K562 (cell line): ENCODE measurements around the gene QKI. TPM values are rescaled to one million over a fixed set of nuclear protein-coding genes. Genes with fewer than 3 reads are reported as not detected.
A peak's percentile ranks its signal among the peaks of the same experiment; 100 is the strongest.

ENCODE experiments used
- ARHGAP35 ChIP-seq: fragments of 450-650 bp; IDR thresholded peaks from 2 replicates; pipeline ENCODE4 v1.6.1; 2018; ENCODE audit not compliant: partially characterized antibody
- BRD4 ChIP-seq: fragments of 200-600 bp; sonication (generic); IDR thresholded peaks from 2 replicates; pipeline ENCODE4 v1.6.1; 2017; ENCODE audit warnings: inconsistent platforms
- CHD2 ChIP-seq: IDR thresholded peaks from 2 replicates; pipeline ENCODE4 v1.6.1; 2011; ENCODE audit warnings: low read depth, low read length
- CREB3L1 ChIP-seq: fragments of 450-650 bp; IDR thresholded peaks from 2 replicates; pipeline ENCODE4 v1.6.1; 2014; ENCODE audit warnings: low read depth, mild to moderate bottlenecking, moderate library complexity, borderline replicate concordance
- DPF2 ChIP-seq: fragments of 450-650 bp; IDR thresholded peaks from 2 replicates; pipeline ENCODE4 v1.6.1; 2016
- FOSL1 ChIP-seq: fragments of 200-800 bp; sonication (Bioruptor generic); conservative IDR thresholded peaks from 2 replicates; pipeline ENCODE4 v1.6.1; 2016; ENCODE audit warnings: missing genetic modification characterization, missing compliant biosample characterization
- FOXA1 ChIP-seq: fragments of 450-650 bp; IDR thresholded peaks from 2 replicates; pipeline ENCODE4 v1.6.1; 2016; ENCODE audit warnings: mild to moderate bottlenecking, borderline replicate concordance
- FOXK2 ChIP-seq, 2 experiments: fragments of 450-650 bp; IDR thresholded peaks in 1 of 2; conservative IDR thresholded peaks in 1 of 2; 2 replicates each; pipeline ENCODE4 v1.6.1; 2016; ENCODE audit warnings: low read depth in 2 of 2, mild to moderate bottlenecking in 1 of 2
- ID3 ChIP-seq, 2 experiments: fragments of 250-450 bp in 1 of 2; fragments of 450-650 bp in 1 of 2; sonication (Bioruptor Pico) in 1 of 2; IDR thresholded peaks; 2 replicates each; pipeline versions ENCODE4 v1.6.1 to v1.8.0; 2016 to 2021; ENCODE audit warnings: mild to moderate bottlenecking in 2 of 2, moderate library complexity in 2 of 2, missing compliant biosample characterization in 1 of 2, missing genetic modification characterization in 1 of 2
- MTF1 ChIP-seq: fragments of 250-450 bp; sonication (Bioruptor Pico); IDR thresholded peaks from 2 replicates; pipeline ENCODE4 v1.9.0; 2021; ENCODE audit warnings: moderate library complexity, mild to moderate bottlenecking, inconsistent platforms, borderline replicate concordance
- NONO ChIP-seq, 2 experiments: fragments of 200-400 bp in 1 of 2; fragments of 450-650 bp in 1 of 2; formaldehyde crosslinking in 1 of 2; IDR thresholded peaks; 2 replicates each; pipeline ENCODE4 v1.6.1; 2017; ENCODE audit warnings: low read depth in 2 of 2, mild to moderate bottlenecking in 2 of 2, moderate library complexity in 2 of 2, low read length in 1 of 2
- PCBP2 ChIP-seq: fragments of 200-400 bp; formaldehyde crosslinking; IDR thresholded peaks from 2 replicates; pipeline ENCODE4 v1.6.1; 2018; ENCODE audit warnings: low read length, low read depth, mild to moderate bottlenecking, moderate library complexity; ENCODE audit not compliant: poor library complexity, severe bottlenecking
- PHF8 ChIP-seq: fragments of 200-600 bp; sonication (generic); IDR thresholded peaks from 2 replicates; pipeline ENCODE4 v1.6.1; 2012; ENCODE audit warnings: mixed run types, mild to moderate bottlenecking, inconsistent platforms, low read length, moderate library complexity, borderline replicate concordance
- POLR2B ChIP-seq: fragments of 450-650 bp; IDR thresholded peaks from 2 replicates; pipeline ENCODE4 v1.6.1; 2018; ENCODE audit warnings: low read depth; ENCODE audit not compliant: partially characterized antibody
- POU5F1 ChIP-seq: fragments of 150-350 bp; IDR thresholded peaks from 2 replicates; pipeline ENCODE4 v1.6.1; 2014; ENCODE audit warnings: borderline replicate concordance, low read length, low read depth, mild to moderate bottlenecking; ENCODE audit not compliant: partially characterized antibody
- SMC3 ChIP-seq: conservative IDR thresholded peaks from 2 replicates; pipeline ENCODE4 v1.6.1; 2011; ENCODE audit warnings: low read depth, low read length, improper control_type of control experiment; ENCODE audit not compliant: insufficient read depth
- SREBF2 ChIP-seq: sonication (generic); formaldehyde crosslinking; IDR thresholded peaks from 2 replicates; pipeline ENCODE4 v1.4.0; 2020; ENCODE audit warnings: mild to moderate bottlenecking, missing genetic modification reagents
- ZKSCAN1 ChIP-seq: fragments of 150-350 bp; IDR thresholded peaks from 2 replicates; pipeline ENCODE4 v1.6.1; 2016; ENCODE audit warnings: low read depth, low read length
- ZNF3 ChIP-seq: fragments of 250-450 bp; sonication (Bioruptor Pico); IDR thresholded peaks from 2 replicates; pipeline ENCODE4 v1.5.0; 2021; ENCODE audit warnings: mild to moderate bottlenecking, moderate library complexity
- ZNF583 ChIP-seq: fragments of 250-450 bp; sonication (Bioruptor Pico); IDR thresholded peaks from 2 replicates; pipeline ENCODE4 v1.4.0; 2020
- polyA plus RNA-seq, 8 experiments: library from polyadenylated mRNA; depleted of rRNA in 4 of 8; stranded (reverse) in 5 of 8; unstranded in 3 of 8; fragments of >200 nt; fragmentation: Nextera tagmentation in 2 of 8; fragmentation: Illumina TruSeq in 1 of 8; extraction: Ambion mirVana in 2 of 8; extraction: Trizol in 1 of 8; gene quantifications; 2 replicates each; pipeline versions ENCODE4 v1.2.1 to v1.2.3, GENCODE V29; 2011 to 2014; ENCODE audit warnings: inconsistent platforms in 1 of 8, missing spikeins in 1 of 8
- total RNA-seq, 7 experiments: library from RNA; depleted of rRNA in 6 of 7; stranded (reverse); fragments of >200 nt in 6 of 7; fragmentation: Illumina TruSeq in 2 of 7; extraction: Trizol in 2 of 7; gene quantifications; 2 replicates each; pipeline versions ENCODE4 v1.2.1 to v1.2.3, GENCODE V29; 2011 to 2021; ENCODE audit warnings: low replicate concordance in 1 of 7
- TF ChIP-seq, protein P1 (sequence below): fragments of 150-350 bp; IDR thresholded peaks from 2 replicates; pipeline ENCODE4 v1.6.1; 2014; ENCODE audit warnings: low read depth, mild to moderate bottlenecking, low read length, borderline replicate concordance
- TF ChIP-seq, protein P2 (sequence below): fragments of 250-450 bp; sonication (Bioruptor Pico); IDR thresholded peaks from 2 replicates; pipeline ENCODE4 v1.4.0; 2020; ENCODE audit warnings: mild to moderate bottlenecking, moderate library complexity

The QKI gene
- total and polyA plus RNA-seq, 9 of the 15 experiments (the other 6 are each of a cell fraction or from before 2014, with no cell fraction given) = 20.4 to 215 (median 123) TPM

- TF ChIP-seq MTF1 (CRISPR knock-in tag) (no peak), ZKSCAN1 (no peak), PHF8 (no peak), CHD2 (no peak), ZNF583 (CRISPR knock-in tag) (no peak), PCBP2 (no peak), SMC3 (no peak), FOXA1 (no peak), BRD4 (0 out of 2 replicates have a peak, but pooled peaks have one; percentile 6), ID3 (CRISPR knock-in tag; IDR thresholded peaks at IDR 0.05) (no peak), ID3 (tag; IDR thresholded peaks at IDR 0.05) (no peak), NONO (IDR thresholded peaks at IDR 0.05; ENCODE audit: low read depth in 2 of 2, low read length in 1 of 2) (no peak), FOSL1 (peak; percentile 99), FOXK2 (conservative IDR thresholded peaks at IDR 0.05 in 1 of 2, IDR thresholded peaks at IDR 0.05 in 1 of 2; ENCODE audit: low read depth in 2 of 2) (peak in 1 of 2 experiments; percentile 40; a peak in 3 of 4 replicates), CREB3L1 (no peak), SREBF2 (CRISPR knock-in tag) (no peak), ARHGAP35 (no peak), DPF2 (peak; percentile 98), POLR2B (no peak), ZNF3 (CRISPR knock-in tag) (no peak), POU5F1 (no peak)
- TF ChIP-seq, protein P1, sequence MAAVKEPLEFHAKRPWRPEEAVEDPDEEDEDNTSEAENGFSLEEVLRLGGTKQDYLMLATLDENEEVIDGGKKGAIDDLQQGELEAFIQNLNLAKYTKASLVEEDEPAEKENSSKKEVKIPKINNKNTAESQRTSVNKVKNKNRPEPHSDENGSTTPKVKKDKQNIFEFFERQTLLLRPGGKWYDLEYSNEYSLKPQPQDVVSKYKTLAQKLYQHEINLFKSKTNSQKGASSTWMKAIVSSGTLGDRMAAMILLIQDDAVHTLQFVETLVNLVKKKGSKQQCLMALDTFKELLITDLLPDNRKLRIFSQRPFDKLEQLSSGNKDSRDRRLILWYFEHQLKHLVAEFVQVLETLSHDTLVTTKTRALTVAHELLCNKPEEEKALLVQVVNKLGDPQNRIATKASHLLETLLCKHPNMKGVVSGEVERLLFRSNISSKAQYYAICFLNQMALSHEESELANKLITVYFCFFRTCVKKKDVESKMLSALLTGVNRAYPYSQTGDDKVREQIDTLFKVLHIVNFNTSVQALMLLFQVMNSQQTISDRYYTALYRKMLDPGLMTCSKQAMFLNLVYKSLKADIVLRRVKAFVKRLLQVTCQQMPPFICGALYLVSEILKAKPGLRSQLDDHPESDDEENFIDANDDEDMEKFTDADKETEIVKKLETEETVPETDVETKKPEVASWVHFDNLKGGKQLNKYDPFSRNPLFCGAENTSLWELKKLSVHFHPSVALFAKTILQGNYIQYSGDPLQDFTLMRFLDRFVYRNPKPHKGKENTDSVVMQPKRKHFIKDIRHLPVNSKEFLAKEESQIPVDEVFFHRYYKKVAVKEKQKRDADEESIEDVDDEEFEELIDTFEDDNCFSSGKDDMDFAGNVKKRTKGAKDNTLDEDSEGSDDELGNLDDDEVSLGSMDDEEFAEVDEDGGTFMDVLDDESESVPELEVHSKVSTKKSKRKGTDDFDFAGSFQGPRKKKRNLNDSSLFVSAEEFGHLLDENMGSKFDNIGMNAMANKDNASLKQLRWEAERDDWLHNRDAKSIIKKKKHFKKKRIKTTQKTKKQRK = no peak
- TF ChIP-seq, protein P2, sequence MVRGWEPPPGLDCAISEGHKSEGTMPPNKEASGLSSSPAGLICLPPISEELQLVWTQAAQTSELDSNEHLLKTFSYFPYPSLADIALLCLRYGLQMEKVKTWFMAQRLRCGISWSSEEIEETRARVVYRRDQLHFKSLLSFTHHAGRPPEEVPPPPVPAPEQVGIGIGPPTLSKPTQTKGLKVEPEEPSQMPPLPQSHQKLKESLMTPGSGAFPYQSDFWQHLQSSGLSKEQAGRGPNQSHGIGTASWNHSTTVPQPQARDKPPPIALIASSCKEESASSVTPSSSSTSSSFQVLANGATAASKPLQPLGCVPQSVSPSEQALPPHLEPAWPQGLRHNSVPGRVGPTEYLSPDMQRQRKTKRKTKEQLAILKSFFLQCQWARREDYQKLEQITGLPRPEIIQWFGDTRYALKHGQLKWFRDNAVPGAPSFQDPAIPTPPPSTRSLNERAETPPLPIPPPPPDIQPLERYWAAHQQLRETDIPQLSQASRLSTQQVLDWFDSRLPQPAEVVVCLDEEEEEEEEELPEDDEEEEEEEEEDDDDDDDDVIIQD (CRISPR knock-in tag) = no peak
These were observed 171.5 kb downstream of the QKI start (continued) for GRCh38 chr6:163585932-163586437.
